A673 (cell line): ENCODE data around the gene DNTTIP2. TPM values are rescaled to one million over a fixed set of nuclear protein-coding genes. Genes with fewer than 3 reads are reported as not detected.

Experiments used
- BruUV-seq: library from RNA; stranded (reverse); fragments of 400-500 nt; replicated peaks from 2 replicates; lab custom pipeline; 2021; lab: Mats Ljungman, UMichigan
- CTCF ChIA-PET: fragments of 300-600 bp; sonication (Branson Sonifier 250); formaldehyde crosslinking; loops from one replicate; lab custom pipeline; 2022; ENCODE audit warnings: antibody characterized with exemption; lab: Charles Lee
- POLR2A ChIA-PET: fragments of 300-600 bp; sonication (Branson Sonifier 250); formaldehyde crosslinking; loops from one replicate; lab custom pipeline; 2022; ENCODE audit warnings: antibody characterized with exemption; ENCODE audit not compliant: low non-redundant PET; lab: Charles Lee
- DNase-seq: peaks from one replicate; pipeline ENCODE4 v3.0.0-alpha.2; 2015; ENCODE audit warnings: low spot score
- H3K27ac ChIP-seq: fragments of 200-600 bp; sonication (generic); 2 replicates; pipeline ENCODE4 v1.5.1; 2016; ENCODE audit warnings: mixed run types, low read depth, mild to moderate bottlenecking, mixed read lengths, antibody characterized with exemption, low read length; ENCODE audit not compliant: poor library complexity, severe bottlenecking
- H3K27me3 ChIP-seq: fragments of 200-600 bp; sonication (generic); replicated peaks from 2 replicates; pipeline ENCODE4 v1.6.1; 2017; ENCODE audit warnings: mixed run types, low read depth, mild to moderate bottlenecking, mixed read lengths, antibody characterized with exemption, low read length; ENCODE audit not compliant: insufficient read depth, poor library complexity
- H3K36me3 ChIP-seq: fragments of 200-600 bp; sonication (generic); 2 replicates; pipeline ENCODE4 v1.6.1; 2016; ENCODE audit warnings: mixed run types, mild to moderate bottlenecking, mixed read lengths, antibody characterized with exemption, low read length; ENCODE audit not compliant: insufficient read depth, poor library complexity, severe bottlenecking
- H3K4me1 ChIP-seq: fragments of 200-600 bp; sonication (generic); 2 replicates; pipeline ENCODE4 v1.6.1; 2017; ENCODE audit warnings: mixed run types, mild to moderate bottlenecking, mixed read lengths, antibody characterized with exemption, low read length; ENCODE audit not compliant: insufficient read depth, poor library complexity, severe bottlenecking
- H3K4me3 ChIP-seq: fragments of 200-600 bp; sonication (generic); 2 replicates; pipeline ENCODE4 v1.5.1; 2016; ENCODE audit warnings: low read depth, mixed run types, mild to moderate bottlenecking, mixed read lengths, low read length; ENCODE audit not compliant: poor library complexity, severe bottlenecking
- H3K9me3 ChIP-seq: fragments of 200-600 bp; sonication (generic); 2 replicates; pipeline ENCODE4 v1.6.1; 2016; ENCODE audit warnings: mixed run types, low read depth, mild to moderate bottlenecking, mixed read lengths, antibody characterized with exemption, low read length; ENCODE audit not compliant: poor library complexity, severe bottlenecking
- EZH2 ChIP-seq: fragments of 200-600 bp; sonication (generic); IDR thresholded peaks from 2 replicates; pipeline ENCODE4 v1.6.1; 2017; ENCODE audit warnings: borderline replicate concordance, low read depth, mild to moderate bottlenecking, mixed read lengths, antibody characterized with exemption, low read length; ENCODE audit not compliant: poor library complexity, severe bottlenecking
- intact Hi-C: fragments of 100-400 bp; cut with micrococcal nuclease; formaldehyde crosslinking; loops from one replicate; pipeline ENCODE4 v1.10.0; 2022; ENCODE audit not compliant: unreplicated experiment
- total RNA-seq: library from RNA; stranded (reverse); gene quantifications from 2 replicates; pipeline ENCODE4 v1.2.3, GENCODE V29; 2021
- TF ChIP-seq, protein P1 (sequence below): fragments of 300-800, 200-600 bp; sonication (generic); conservative IDR thresholded peaks from 2 replicates; pipeline ENCODE4 v1.5.1; 2017; ENCODE audit warnings: low read depth, mild to moderate bottlenecking, antibody characterized with exemption, low read length, moderate library complexity, mixed read lengths

DNTTIP2 gene
- total RNA-seq, 1 experiment from 2014 or later: 102 TPM

DNA sequence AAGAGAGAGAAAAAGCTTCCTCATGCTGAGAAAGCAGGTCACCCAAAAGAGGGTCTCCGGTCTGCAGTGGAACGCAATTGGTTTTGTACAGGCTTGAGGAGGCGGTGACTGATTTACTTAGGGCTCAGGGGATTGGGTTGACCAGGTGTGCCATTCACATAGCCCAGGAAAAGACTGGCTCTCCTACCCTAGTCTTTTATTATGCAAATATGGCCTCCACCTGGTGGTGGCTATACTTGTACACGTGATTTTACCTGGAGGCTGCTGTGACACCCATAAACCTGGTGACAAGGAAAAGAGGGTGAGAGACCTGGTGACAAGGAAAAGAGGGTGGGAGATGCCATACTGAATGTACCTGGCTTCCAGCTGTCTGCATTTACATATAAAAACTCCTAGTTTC, 49.9 kb downstream of the DNTTIP2 start:
- TF ChIP-seq EZH2: no peak
- TF ChIP-seq, protein P1, sequence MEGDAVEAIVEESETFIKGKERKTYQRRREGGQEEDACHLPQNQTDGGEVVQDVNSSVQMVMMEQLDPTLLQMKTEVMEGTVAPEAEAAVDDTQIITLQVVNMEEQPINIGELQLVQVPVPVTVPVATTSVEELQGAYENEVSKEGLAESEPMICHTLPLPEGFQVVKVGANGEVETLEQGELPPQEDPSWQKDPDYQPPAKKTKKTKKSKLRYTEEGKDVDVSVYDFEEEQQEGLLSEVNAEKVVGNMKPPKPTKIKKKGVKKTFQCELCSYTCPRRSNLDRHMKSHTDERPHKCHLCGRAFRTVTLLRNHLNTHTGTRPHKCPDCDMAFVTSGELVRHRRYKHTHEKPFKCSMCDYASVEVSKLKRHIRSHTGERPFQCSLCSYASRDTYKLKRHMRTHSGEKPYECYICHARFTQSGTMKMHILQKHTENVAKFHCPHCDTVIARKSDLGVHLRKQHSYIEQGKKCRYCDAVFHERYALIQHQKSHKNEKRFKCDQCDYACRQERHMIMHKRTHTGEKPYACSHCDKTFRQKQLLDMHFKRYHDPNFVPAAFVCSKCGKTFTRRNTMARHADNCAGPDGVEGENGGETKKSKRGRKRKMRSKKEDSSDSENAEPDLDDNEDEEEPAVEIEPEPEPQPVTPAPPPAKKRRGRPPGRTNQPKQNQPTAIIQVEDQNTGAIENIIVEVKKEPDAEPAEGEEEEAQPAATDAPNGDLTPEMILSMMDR: no peak
- intact Hi-C loops: no loop called here
- Histone ChIP-seq H3K27me3 (no peaks in the 10 kb centered on the region), H3K36me3 (no peaks in the 10 kb centered on the region), H3K4me3 (no peak overlapping the region), H3K9me3 (no peaks in the 10 kb centered on the region), H3K27ac (no peak overlapping the region), H3K4me1 (no peaks in the 10 kb centered on the region)
- ChIA-PET POLR2A (interaction anchor here (0.7 kb wide), 1 partner anchor 123 kb away, joined by 3 read pairs; no protein-coding TSS in a partner anchor), CTCF (no interaction called here)
- BruUV-seq: no TSS peak
- no peak for DNase-seq

DNA sequence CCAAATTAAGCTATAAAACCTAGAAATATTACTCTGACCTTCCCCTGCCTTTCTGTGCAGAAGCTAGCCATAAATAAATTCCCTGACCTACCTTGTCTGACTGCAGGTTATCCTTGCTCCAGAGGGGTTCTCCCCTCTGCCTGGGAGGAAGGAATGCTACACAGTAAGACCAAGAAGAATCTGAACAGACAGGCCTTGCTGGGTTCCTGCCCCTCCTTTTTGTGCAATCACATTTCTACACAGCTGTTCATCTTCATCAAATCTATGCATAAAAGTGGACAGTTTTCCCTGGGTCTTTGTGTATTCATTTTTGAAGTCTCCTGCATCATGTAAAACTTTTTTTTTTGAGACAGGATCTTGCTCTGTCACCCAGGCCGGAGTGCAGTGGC, 50.6 kb downstream of the DNTTIP2 start:
- no peak for DNase-seq
- intact Hi-C loops: no loop called here
- Histone ChIP-seq H3K4me1 (no peaks in the 10 kb centered on the region), H3K27me3 (no peaks in the 10 kb centered on the region), H3K36me3 (no peaks in the 10 kb centered on the region), H3K9me3 (no peaks in the 10 kb centered on the region), H3K4me3 (no peak overlapping the region), H3K27ac (no peak overlapping the region)
- ChIA-PET CTCF (no interaction called here), POLR2A (interaction anchor here (0.7 kb wide), 1 partner anchor 122 kb away, joined by 3 read pairs; no protein-coding TSS in a partner anchor)
- BruUV-seq: no TSS peak
- TF ChIP-seq EZH2: no peak
- TF ChIP-seq, protein P1: no peak

DNA sequence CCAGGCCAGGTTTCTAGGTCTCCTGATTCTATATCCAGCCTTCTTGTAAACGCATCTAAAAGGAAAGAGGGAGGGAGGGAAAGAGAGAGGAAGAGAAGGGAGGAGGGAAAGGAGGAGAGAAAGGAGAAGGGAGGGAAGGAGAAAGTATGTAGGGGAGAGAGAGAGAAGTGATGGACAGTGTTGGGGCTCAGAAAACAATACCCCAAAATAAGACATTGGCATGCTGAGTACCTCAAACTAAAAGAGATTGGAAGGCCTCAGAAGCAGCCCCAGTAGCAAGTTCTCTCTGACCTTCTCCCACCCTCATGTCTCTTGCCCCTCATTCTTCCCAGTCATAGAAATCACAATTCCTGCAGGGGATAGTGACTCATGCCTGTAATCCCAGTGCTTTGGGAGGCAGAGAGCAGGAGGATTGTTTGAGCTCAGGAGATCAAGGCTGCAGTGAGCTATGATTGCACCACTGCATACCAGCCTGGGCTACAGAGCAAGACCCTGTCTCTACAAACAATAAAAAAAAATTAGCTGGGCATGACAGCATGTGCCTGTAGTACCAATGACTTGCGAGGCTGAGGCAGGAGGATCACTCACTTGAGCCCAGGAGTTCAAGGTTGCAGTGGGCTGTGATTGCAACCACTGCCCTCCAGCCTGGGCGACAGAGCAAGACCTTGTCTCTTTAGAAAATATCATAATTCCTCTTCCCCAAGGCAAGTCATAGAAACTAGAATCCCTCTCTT, 51.2 kb downstream of the DNTTIP2 start:
- Histone ChIP-seq H3K9me3 (no peaks in the 10 kb centered on the region), H3K36me3 (no peaks in the 10 kb centered on the region), H3K27ac (no peak overlapping the region), H3K4me3 (no peak overlapping the region), H3K27me3 (no peaks in the 10 kb centered on the region), H3K4me1 (no peaks in the 10 kb centered on the region)
- no peak for DNase-seq
- intact Hi-C loops: no loop called here
- no TSS peak for BruUV-seq
- TF ChIP-seq, protein P1: no peak
- no peak for TF ChIP-seq EZH2
- ChIA-PET POLR2A (no interaction called here), CTCF (no interaction called here)
